Neural progenitor cell (in vitro differentiated cells): ENCODE measurements around the gene NIPAL3. TPM values are rescaled to one million over a fixed set of nuclear protein-coding genes. Genes with fewer than 3 reads are reported as not detected.

Source experiments
- DNase-seq: peaks from one replicate; pipeline ENCODE4 v3.0.0-alpha.2; 2016; ENCODE audit warnings: low spot score
- H2AFZ ChIP-seq: fragments of 200-600 bp; sonication (generic); replicated peaks from 2 replicates; pipeline ENCODE4 v1.6.1; 2016; ENCODE audit warnings: antibody characterized with exemption
- H3F3A ChIP-seq: fragments of 200-600 bp; sonication (generic); 2 replicates; pipeline ENCODE4 v1.6.1; 2016; ENCODE audit warnings: antibody characterized with exemption, low read depth
- H3K27ac ChIP-seq: fragments of 200-600 bp; sonication (generic); 2 replicates; pipeline ENCODE4 v1.5.1; 2016; ENCODE audit warnings: mild to moderate bottlenecking
- H3K27me3 ChIP-seq: fragments of 200-600 bp; sonication (generic); 2 replicates; pipeline ENCODE4 v1.6.1; 2016; ENCODE audit warnings: mild to moderate bottlenecking, moderate library complexity
- H3K36me3 ChIP-seq: fragments of 200-600 bp; sonication (generic); 2 replicates; pipeline ENCODE4 v1.5.1; 2016
- H3K4me1 ChIP-seq: fragments of 200-600 bp; sonication (generic); 2 replicates; pipeline ENCODE4 v1.6.1; 2016; ENCODE audit warnings: mixed run types
- H3K4me2 ChIP-seq: fragments of 200-600 bp; sonication (generic); 2 replicates; pipeline ENCODE4 v1.6.1; 2016
- H3K4me3 ChIP-seq: fragments of 200-600 bp; sonication (generic); 2 replicates; pipeline ENCODE4 v1.5.1; 2016
- H3K79me2 ChIP-seq: fragments of 200-600 bp; sonication (generic); 2 replicates; pipeline ENCODE4 v1.6.1; 2016; ENCODE audit warnings: low read depth
- H3K9ac ChIP-seq: fragments of 200-600 bp; sonication (generic); 2 replicates; pipeline ENCODE4 v1.6.1; 2016
- H3K9me3 ChIP-seq: fragments of 200-600 bp; sonication (generic); 2 replicates; pipeline ENCODE4 v1.5.1; 2016; ENCODE audit warnings: low read depth
- H4K20me1 ChIP-seq: fragments of 200-600 bp; sonication (generic); 2 replicates; pipeline ENCODE4 v1.6.1; 2016; ENCODE audit warnings: low read depth
- H3K27ac Mint-ChIP-seq: 3 replicates; pipeline ENCODE4 v1.8.0; 2021; ENCODE audit warnings: mixed read lengths
- H3K27me3 Mint-ChIP-seq: 2 replicates; pipeline ENCODE4 v1.8.0; 2022; ENCODE audit warnings: low read depth, mild to moderate bottlenecking, inconsistent platforms, moderate library complexity, mixed read lengths; ENCODE audit not compliant: insufficient read depth
- H3K36me3 Mint-ChIP-seq: 3 replicates; pipeline ENCODE4 v1.8.0; 2021; ENCODE audit warnings: mixed read lengths
- H3K4me1 Mint-ChIP-seq: 3 replicates; pipeline ENCODE4 v1.8.0; 2021; ENCODE audit warnings: mixed read lengths
- H3K4me3 Mint-ChIP-seq: 3 replicates; pipeline ENCODE4 v1.8.0; 2021; ENCODE audit warnings: mild to moderate bottlenecking, moderate library complexity, mixed read lengths
- H3K9me3 Mint-ChIP-seq: 3 replicates; pipeline ENCODE4 v1.8.0; 2020; ENCODE audit warnings: mixed read lengths
- CTCF ChIP-seq: fragments of 200-600 bp; sonication (generic); IDR thresholded peaks from 2 replicates; pipeline ENCODE4 v1.5.1; 2017; ENCODE audit warnings: antibody characterized with exemption, mild to moderate bottlenecking
- EZH2 ChIP-seq: fragments of 200-600 bp; sonication (generic); IDR thresholded peaks from 2 replicates; pipeline ENCODE4 v1.6.1; 2017; ENCODE audit warnings: antibody characterized with exemption, mild to moderate bottlenecking, moderate library complexity
- EZH2phosphoT487 ChIP-seq: fragments of 200-600 bp; sonication (generic); IDR thresholded peaks from 2 replicates; pipeline ENCODE4 v1.6.1; 2017; ENCODE audit warnings: antibody characterized with exemption
- total RNA-seq: library from RNA; depleted of rRNA; stranded (reverse); fragments of >200 nt; gene quantifications from 2 replicates; pipeline ENCODE4 v1.2.3, GENCODE V29; 2015; ENCODE audit warnings: low replicate concordance

Gene NIPAL3
- total RNA-seq: 6.9 and 12.1 TPM in 2 replicates

- H3K4me3 Mint-ChIP-seq: peak within 1 kb of the TSS; percentile 96
- Histone ChIP-seq H3K36me3 (no peaks in the 10 kb centered on the region), H3K4me2 (peak within 1 kb of the TSS; percentile 92), H3K4me3 (peak within 1 kb of the TSS; percentile 76), H3K9ac (no peak within 1 kb of the TSS), H3K79me2 (peaks cover 9% of the 10 kb centered on the region), H2AFZ (peak within 1 kb of the TSS; percentile 83), H3K27me3 (no peaks in the 10 kb centered on the region), H4K20me1 (no peaks in the 10 kb centered on the region), H3F3A (peaks cover 11% of the 10 kb centered on the region), H3K9me3 (no peaks in the 10 kb centered on the region), H3K4me1 (peaks cover 4% of the 10 kb centered on the region), H3K27ac (no peak within 1 kb of the TSS)
- H3K27ac Mint-ChIP-seq: no peak within 1 kb of the TSS
- DNase-seq: peak; percentile 99
- peaks cover 25% of the 10 kb centered on the region for H3K4me1 Mint-ChIP-seq
- TF ChIP-seq EZH2phosphoT487: no peak
- TF ChIP-seq CTCF: peak; percentile 77
- peaks cover 5% of the 10 kb centered on the region for H3K27me3 Mint-ChIP-seq
- no peaks in the 10 kb centered on the region for H3K9me3 Mint-ChIP-seq
- no peaks in the 10 kb centered on the region for H3K36me3 Mint-ChIP-seq
Observed at GRCh38 chr1:24415334-24415909, at the start of gene NIPAL3. NIPAL3 (plus strand) TSS chr1:24415802; CDS start chr1:24419548, 3,746 bp downstream.

- DNase-seq: no peak
- no peaks in the 10 kb centered on the region for H3K9me3 Mint-ChIP-seq
- H3K9ac ChIP-seq: no peak overlapping the region
- H3K4me1 ChIP-seq: peaks cover 38% of the 10 kb centered on the region
- H3K4me1 Mint-ChIP-seq: peaks cover 40% of the 10 kb centered on the region
- H3K27me3 ChIP-seq: no peaks in the 10 kb centered on the region
- TF ChIP-seq EZH2 (no peak), EZH2phosphoT487 (no peak), CTCF (no peak)
- peaks cover 3% of the 10 kb centered on the region for H3K36me3 Mint-ChIP-seq
- H3K4me2 ChIP-seq: no peak overlapping the region
- H2AFZ ChIP-seq: no peak overlapping the region
- peaks cover 7% of the 10 kb centered on the region for H3K27me3 Mint-ChIP-seq
- no peaks in the 10 kb centered on the region for H3K36me3 ChIP-seq
- H3F3A ChIP-seq: peaks cover 29% of the 10 kb centered on the region
- no peak overlapping the region for H3K4me3 ChIP-seq
- no peaks in the 10 kb centered on the region for H3K79me2 ChIP-seq
- peaks cover 9% of the 10 kb centered on the region for H4K20me1 ChIP-seq
- H3K27ac ChIP-seq: no peak overlapping the region
- H3K27ac Mint-ChIP-seq: no peak overlapping the region
- H3K4me3 Mint-ChIP-seq: no peak overlapping the region
- H3K9me3 ChIP-seq: no peaks in the 10 kb centered on the region
Observed at GRCh38 chr1:24366707-24367106, 48.9 kb upstream of the NIPAL3 start.

GRCh38 chr1:24369199-24369598 is 46.4 kb upstream of the NIPAL3 start:
- no peak overlapping the region for H3K4me3 Mint-ChIP-seq
- no peak overlapping the region for H2AFZ ChIP-seq
- peaks cover 9% of the 10 kb centered on the region for H3K27me3 Mint-ChIP-seq
- no peaks in the 10 kb centered on the region for H3K27me3 ChIP-seq
- H3K4me1 ChIP-seq: peaks cover 47% of the 10 kb centered on the region
- no peaks in the 10 kb centered on the region for H3K36me3 ChIP-seq
- no peaks in the 10 kb centered on the region for H3K9me3 Mint-ChIP-seq
- no peak overlapping the region for H3K27ac ChIP-seq
- H3K4me3 ChIP-seq: no peak overlapping the region
- H3K27ac Mint-ChIP-seq: no peak overlapping the region
- peaks cover 18% of the 10 kb centered on the region for H3F3A ChIP-seq
- H3K79me2 ChIP-seq: no peaks in the 10 kb centered on the region
- no peak overlapping the region for H3K4me2 ChIP-seq
- no peaks in the 10 kb centered on the region for H3K9me3 ChIP-seq
- peaks cover 36% of the 10 kb centered on the region for H3K4me1 Mint-ChIP-seq
- no peak overlapping the region for H3K9ac ChIP-seq
- TF ChIP-seq CTCF (no peak), EZH2phosphoT487 (no peak)
- H3K36me3 Mint-ChIP-seq: peaks cover 3% of the 10 kb centered on the region
- H4K20me1 ChIP-seq: peaks cover 4% of the 10 kb centered on the region
- DNase-seq: no peak
